Measurements from ENCODE around the gene TMEM119.
A peak's percentile ranks its signal among the peaks of the same experiment; 100 is the strongest.
"Not testable (repeated sequence)": the region's sequence is repeated elsewhere in the genome, so short reads cannot be mapped to it uniquely, and the experiment has no call there.

TMEM119 gene

DNA sequence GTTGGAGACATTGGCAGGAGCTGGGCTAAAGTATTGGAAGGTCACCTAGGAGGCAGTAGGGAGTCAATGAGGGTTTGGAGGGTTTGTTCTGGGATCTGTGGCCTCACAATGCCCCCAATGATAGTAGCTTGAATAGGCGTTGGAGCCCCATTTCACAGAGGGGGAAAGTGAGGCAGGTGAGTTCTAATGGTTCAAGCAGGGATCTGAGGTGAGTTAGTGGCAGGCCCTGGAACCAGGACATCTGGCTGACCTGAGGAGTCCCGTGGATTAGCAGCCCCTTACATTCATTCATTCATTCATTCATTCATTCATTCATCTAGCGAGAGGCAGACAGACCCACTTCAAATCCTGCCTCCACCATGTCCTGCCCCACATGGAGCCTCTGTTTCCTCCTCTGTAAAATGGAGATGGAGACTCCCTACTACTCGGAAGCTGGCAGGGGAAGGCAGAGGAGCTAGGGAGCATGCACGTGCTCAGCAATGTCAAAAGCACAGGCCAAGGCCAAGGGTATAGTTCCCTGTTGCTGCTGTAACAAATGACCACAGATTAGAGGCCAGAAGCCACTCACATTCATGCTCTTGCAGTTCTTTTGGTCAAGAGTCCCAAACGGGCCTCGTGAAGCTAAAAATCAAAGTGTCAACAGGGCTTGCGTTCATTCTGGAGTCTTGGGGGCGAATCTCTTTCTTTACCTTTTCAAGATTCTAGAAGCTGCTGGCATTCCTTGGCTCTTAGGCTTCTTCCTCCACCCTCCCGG, 2.2 kb upstream of the TMEM119 start:
- no peak for DNase-seq (ENCODE audit: low spot score)

DNA sequence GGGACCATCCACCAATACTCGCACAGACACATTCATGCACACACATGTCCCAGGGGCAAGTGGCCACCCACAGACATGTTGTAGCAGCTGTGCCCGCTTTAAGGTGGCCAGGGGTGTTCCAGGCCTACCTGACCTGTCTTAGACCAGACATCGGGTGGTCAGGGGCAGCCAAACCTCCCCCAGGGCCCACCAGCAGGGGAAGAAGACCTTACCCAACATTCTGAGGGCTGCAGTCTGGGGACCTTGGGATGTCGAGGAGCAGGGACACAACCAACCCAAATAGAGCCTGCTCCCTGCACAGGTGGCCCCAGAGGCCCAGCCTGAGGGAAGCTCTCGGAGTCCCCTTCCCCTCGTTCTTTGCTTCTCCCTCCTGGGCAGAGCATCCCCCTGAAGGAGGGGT, 1.7 kb upstream of the TMEM119 start:
- DNase-seq (ENCODE audit: low spot score), result no peak

DNA sequence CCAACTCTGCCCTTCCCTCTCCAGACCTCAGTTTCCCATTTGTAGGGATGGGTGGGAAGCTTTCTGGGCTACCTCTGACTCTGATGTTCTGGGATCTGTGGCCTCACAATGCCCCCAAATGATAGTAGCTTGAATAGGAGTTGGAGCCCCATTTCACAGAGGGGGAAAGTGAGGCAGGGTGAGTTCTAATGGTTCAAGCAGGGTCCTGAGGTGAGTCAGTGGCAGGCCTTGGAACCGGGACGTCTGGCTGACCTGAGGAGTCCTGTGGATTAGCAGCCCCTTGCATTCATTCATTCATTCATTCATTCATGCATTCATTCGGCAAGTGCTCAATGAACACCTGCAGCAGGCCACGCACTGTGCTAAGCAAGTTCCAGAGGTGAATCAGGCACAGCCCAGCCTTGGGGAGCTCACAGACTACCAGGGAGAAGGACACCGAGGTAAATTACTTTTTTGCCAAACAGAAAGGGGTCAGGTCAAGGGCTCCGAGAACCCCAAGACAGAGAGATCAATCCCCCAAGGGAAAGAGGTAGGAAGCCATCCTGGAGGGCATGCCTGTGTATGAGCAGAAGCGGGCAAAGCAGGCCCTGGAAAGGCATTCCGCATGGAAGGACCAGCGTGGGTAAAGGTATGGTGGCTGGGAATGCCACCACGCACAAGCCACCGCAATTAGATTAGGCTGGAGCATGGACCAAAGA, 818 bp upstream of the TMEM119 start:
- DNase-seq (ENCODE audit: low spot score), result no peak

DNA sequence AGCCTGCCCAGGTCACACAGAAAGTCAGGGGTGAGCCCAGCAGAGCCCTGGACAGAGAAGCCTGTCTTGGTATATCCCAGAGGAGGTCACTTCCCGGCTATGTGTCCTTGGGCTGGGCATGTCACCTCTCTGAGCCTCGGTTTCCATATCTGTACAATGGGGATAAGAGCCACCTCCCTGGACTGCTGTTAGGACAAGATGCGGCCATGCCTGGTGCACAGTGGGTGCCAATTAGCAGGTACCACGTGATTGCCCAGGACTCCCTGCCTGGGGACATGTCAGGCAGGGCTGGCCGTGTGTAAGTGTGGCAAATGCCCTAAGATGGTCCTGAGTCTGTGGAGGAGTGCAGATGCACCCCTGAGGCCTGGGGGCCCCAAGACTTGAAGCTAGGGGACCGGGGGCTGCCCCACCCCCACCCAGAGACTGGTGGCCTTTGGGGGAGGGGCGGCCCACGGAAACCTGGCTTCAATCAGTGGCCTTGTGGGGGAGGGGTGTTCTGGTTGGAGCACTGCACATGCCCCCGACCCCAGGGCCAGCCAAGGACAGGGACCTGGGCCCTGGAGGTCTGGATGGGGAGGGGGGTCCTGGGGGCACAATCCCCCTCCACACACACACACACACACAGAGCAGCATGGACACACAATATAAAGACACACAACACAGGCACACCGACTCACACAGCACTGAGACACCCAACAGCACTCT, 878 bp downstream of the TMEM119 start:
- no peak for DNase-seq (ENCODE audit: low spot score)

DNA sequence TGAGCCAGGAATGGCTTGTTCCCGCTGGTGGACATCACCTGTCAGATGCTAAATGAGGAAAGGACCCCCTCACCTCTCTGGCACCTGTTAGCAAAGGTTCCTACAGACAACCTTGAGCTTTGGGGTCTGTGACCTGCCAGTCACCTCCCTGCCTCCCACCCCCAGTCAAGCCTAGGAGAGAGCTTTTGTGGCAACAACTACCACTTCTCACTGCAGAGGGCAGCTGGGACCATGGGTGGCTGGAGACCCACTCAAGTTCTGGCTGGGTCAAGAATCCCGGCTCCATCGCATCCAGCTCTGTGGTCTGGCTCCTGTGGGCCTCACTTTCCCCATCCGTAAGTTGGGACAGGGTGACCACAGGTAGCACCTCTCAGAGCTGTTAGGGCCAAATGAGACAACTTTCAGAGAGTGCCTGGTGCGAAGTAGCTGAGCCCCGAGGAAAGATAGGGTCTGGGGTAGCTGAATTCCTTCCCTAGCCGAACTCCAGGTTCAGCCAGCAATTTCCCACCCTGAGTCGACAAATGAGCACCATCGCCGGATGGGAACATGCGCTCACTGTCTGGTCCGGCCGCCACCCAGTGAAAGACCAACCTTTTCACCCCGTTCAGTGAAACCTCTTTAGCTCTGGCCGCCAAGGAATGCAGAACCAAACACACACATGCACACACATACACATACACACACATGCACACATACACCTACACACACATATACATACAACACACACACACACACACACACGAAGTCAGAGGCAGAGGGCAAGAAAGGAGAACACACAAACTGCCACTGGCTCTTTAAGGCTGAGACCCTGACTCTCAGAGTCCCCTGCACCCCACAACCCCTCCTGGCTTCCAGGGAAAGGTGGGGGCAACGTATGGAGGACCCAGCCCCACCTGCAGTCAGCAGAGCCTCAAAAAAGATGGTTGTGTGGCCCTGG, 1.9 kb downstream of the TMEM119 start:
- no peak for DNase-seq (ENCODE audit: low spot score)

DNA sequence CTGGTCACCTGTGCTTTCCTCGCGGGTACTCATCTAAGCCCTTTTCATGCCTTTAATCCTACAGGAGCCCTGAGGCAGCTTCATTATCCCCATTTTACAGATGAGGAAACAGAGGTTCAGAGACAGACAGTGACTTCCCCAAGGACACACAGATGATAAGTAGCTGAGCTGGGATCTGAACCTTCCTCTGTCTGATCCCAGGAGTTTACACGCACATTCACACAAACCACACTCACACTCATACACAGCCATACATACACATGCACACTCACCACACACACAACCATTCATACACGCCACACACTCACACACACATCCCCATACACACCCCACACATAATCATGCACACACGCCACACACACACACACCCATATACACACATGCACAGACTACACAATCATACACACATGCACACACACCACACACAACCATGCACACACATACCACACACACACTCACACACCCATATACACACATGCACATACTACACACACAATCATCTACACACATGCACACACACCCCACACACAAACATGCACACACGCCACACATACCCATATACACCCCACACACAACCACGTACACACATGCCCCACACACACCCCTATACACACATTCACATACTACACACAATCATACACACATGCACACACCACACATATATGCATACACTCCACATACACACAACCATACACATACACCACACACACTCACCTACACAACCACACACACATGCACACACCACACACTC, 2.7 kb downstream of the TMEM119 start:
- DNase-seq (ENCODE audit: low spot score), result no peak

DNA sequence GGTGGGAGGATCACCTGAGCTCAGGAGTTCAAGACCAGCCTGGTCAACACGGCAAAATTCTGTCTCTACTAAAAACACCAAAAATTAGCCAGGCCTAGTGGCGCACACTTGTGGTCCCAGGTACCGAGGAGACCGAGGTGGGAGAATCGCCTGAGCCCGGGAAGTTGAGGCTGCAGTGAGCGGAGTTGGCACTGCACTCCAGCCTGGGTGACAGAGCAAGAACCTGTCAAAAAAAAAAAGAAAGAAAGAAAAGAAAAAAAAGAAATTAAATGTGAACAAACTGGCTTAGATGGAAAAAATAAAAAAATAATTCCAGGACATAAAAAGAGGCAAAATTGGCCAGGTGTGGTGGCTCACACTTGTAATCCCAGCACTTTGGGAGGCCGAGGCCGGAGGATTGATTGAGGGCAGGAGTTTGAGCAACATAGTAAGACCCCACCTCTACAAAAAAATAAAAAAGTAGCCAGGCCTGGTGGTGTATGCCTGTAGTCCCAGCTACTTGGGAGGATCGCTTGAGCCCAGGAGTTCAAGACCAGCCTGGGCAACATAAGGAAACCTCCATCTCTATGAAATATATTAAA, 3.5 kb downstream of the TMEM119 start:
- no peak for DNase-seq (ENCODE audit: low spot score)

DNA sequence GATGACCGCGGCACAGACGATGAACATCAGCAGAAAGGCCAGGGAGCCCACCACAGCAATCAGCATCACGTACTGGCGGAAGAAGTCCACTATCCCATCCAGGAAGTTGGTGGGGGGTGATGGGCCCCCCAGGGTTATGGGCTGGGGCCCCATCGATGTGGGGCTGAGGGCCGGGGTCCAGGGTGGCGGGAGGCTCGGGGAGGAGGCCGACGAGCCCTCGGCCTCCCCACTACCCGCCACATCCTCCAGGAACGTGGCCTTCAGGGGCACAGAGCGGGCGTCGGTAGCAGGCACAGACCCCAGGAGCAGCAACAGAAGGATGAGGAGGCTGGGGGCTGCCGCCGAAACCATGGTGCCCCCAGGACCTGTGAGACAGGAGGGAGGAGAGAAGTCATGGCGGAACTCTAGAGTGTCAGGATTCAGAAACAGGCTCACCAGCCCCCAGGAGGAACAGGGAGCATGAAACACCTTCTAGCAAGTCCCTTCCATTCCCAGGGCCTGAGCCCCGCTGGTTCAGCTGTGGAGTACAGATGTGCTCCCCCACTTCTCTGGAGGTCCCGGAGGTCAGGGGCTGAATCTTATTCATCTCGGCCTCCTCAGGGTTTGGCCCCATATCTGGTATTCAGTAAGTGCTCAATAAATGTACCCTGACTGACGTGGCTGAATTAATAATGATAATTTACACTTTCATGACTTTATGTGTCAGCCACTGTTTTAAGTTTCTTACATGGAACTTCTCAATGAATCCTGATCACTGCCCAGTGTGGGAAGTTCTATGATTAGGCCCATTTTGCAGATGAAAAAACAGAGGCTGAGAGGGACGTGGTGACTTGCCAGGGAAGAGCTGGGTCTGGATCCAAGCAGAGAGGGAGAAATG, 5.6 kb downstream of the TMEM119 start:
- no peak for DNase-seq (ENCODE audit: low spot score)

DNA sequence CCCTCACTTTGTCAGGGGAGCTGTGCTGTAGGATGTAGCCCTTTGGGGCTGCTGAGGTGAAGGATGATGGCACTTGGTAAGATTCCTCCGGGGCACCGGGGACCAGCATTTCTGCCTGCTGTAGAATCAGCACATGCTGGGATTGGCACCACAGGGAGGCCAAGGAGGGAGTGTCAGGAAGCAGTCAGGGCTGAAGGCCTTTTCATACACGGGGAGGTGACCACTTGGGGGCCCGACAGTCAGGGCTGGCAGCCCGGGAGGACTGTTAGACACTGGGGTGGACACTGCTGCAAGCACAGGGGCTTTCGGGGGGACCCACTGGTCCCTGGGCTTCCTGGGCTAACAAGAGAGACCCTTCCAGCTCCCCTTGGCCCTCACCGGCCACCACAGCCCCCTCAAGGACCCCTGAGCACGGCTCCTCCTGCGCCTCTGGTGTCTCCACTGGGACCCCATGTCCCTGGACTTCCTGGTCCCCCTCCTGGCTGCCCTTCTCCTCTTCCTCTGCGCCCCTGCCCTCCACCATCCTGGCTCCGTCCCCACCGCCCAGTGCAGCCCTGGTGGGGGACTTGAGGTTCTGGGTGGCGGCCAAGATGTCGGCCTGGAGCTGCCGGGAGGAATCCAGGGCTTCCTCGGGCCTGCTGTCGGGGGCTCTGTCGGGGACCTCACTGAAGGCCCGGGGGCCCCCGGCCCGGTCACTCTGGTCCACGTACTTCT, 6.5 kb downstream of the TMEM119 start:
- DNase-seq (ENCODE audit: low spot score), result no peak

DNA sequence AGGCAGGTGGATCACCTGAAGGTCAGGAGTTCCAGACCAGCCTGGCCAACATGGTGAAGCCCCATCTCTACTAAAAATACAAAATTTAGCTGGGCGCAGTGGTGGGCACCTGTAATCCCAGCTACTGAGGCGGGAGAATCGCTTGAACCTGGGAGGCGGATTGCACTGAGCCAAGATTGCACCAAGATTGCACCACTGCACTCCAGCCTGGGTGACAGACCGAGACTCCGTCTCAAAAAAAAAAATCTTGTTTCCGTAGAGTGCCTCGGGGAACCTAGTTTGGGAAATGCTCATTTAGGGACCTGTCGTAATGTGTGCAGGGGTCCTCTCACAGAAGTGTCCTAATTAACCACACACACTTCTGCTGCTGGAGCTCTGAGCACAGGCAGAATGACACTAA, 7.4 kb downstream of the TMEM119 start:
- not testable (repeated sequence) for DNase-seq (ENCODE audit: low spot score)

DNA sequence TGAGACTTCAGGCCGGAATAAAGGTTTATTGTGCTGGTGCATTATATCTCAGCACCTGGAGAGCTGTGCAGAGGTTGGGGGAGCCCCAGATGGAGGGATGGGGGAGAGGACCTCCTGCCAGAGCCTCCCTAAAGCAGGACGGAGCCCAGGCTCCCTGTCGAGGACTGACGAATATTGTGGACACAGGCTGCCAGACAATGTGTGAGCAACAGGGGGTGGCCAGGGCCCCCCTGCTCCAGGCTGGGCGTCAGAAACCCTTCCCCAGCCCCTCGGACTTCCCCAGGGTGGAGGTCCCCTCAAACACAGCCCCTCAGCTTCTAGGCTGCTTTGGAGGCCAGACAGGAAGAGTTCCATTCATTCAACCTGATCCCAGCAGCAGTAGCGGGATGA, 8.0 kb downstream of the TMEM119 start:
- no peak for DNase-seq (ENCODE audit: low spot score)

DNA sequence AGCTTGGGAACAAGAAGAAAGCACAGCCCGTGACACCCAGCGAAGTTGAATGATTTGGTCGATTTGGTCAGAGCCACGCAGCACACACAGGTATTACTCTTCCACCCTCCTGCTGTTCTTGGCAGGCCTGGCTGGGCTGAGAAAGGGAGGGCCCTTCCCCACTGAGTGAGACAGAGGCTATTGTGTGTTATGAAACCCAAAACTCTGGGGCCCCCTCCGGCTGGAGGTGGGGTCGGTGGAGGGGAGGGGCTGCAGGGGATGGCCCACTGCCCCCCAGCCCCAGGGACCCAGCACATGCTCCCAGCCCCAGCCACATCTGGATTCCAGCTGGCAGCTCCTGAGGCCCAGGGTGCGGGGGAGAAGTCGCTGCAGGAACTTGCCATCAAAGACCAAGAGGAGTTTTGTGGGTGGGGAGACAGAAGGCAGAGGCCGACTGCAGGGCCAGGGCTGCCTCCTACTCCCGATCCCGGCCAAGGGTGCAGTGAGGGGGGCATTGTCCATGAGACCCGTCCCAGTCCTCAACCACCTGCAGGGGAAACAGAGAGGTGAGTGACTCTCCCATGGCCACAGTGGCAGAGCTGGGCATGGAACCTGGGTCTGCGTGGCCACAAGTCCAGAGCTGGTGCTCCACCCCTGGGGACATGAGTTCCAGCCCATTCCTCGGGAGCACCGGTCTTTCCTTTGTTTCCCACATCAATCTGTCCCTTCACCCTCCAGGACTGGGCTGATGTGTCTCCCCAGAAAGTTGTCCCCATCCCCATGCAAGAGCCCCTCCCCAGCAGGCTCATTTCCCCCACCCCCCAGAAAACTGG, 8.7 kb downstream of the TMEM119 start:
- DNase-seq (ENCODE audit: low spot score), result peak; percentile 81

DNA sequence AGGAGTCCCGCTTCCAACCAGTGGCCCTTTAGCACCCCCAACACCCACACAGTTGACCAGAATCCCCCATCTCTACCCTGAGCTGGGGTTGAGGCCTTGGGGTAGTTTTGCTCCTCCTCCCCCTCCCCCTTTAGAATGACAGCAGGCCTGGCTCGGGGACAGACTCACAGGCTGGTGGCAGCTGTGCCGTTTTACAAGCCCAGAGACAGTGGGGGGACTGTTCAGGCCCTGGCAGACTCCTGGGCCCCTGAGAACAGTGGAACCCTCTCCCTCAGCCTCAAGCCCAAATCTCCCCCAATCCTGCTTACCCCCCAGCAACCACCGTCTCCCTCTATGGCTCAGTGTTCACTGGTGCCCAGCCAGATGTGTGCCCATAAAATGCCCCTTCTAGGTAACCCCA, 10.1 kb downstream of the TMEM119 start:
- peak; percentile 77 for DNase-seq (ENCODE audit: low spot score)

DNA sequence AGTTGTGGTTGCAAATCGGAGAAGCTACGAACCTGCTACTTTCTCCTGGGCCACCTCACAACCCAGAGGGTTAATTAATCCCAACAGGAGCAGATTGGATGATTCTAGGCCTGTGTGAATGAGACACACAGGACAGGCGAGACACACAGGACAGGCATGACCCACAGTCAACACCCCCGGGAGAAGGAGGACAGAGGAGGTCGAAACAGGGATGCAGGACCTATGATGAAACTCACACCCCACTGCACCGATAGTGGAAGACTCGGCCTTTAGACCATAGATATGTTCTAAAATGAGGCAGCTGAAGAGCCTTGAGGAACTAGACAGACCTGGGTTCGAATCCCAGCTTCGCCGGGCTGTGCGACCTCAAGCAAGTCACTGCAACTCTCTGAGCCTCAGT, 11.6 kb downstream of the TMEM119 start:
- no peak for DNase-seq (ENCODE audit: low spot score)

DNA sequence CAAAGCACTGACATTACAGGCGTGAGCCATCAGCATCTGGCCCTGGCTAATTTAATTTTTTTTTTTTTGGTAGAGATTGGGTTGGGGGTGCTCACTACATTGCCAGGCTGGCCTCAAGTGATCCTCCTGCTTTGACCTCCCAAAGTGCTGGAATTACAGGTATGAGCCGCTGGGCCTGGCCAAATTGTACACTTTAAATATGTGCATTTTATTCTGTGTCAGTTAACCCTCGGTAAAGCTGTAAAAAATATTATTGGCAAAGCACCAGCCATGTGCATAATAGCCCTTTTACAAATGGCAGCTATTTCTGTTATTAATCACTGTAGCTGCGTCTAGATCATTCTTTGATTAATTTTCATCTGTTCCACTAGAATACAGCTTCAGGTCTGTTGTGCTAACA, 12.0 kb downstream of the TMEM119 start:
- DNase-seq (ENCODE audit: low spot score), result no peak

DNA sequence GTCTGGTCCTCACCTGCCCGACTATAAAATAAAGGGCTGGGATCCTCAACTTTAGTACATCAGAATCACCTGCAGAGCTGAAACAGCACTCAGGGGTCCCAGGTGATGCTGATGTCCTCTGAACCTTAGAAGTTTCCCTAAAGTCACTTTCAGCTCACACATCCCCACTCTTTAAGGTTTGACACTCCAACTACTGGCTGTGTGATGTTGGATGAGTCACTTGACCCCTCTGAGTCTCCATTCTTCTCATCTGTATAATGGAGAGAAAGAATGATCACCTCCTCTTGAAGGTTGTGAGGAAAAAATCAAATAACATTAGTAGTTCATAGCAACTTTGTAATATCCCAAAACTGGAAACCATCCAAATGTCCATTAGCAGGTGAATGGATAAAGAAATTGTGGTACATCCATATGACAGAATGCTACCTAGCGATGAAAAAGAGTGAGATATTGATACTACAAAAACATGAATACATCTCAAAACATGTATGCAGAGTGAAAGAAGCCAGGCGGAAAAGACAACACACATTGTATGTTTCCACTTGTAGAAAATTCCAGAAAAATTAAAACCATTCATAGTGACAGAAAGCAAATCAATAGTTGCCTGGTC, 13.3 kb downstream of the TMEM119 start:
- no peak for DNase-seq (ENCODE audit: low spot score)

DNA sequence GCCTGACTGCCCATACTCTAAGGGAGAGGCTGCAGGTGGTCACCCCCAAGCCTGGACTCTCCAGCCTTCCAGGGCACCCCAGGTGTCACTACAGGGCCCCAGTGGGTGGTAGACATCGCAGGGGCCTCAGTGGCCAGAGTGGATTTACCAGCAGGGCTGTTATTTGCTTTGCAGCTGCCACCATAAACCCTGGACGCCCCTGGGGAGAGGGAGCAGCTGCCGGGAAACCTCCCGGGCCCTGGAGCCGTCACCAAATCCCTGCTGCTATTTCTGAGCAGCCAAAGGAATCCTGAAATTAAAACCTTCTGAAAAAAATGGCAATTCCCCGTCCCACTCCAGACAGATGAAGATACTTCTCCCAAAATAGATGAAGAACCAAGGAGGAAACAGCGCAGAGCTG, 13.9 kb downstream of the TMEM119 start:
- DNase-seq (ENCODE audit: low spot score), result peak; percentile 83
